Effector memory CD4-positive, alpha-beta T cell (primary cell): ENCODE results near the gene HCRTR1.
A peak's percentile ranks its signal among the peaks of the same experiment; 100 is the strongest.

Experiments used
- DNase-seq, 3 donors: peaks; one replicate each; pipeline ENCODE4 v3.0.0-alpha.2; 2020
- H3K27ac ChIP-seq: 2 replicates; pipeline ENCODE4 v1.7.0; 2013; ENCODE audit warnings: mild to moderate bottlenecking, low read length, moderate library complexity; ENCODE audit not compliant: insufficient read depth, poor library complexity, severe bottlenecking
- H3K27me3 ChIP-seq: replicated peaks from 2 replicates; pipeline ENCODE4 v1.7.0; 2013; ENCODE audit warnings: mild to moderate bottlenecking, low read length; ENCODE audit not compliant: insufficient read depth, control insufficient read depth, poor library complexity, severe bottlenecking
- H3K36me3 ChIP-seq: 2 replicates; pipeline ENCODE4 v1.7.0; 2013; ENCODE audit warnings: mild to moderate bottlenecking, low read length, moderate library complexity; ENCODE audit not compliant: control insufficient read depth, insufficient read depth
- H3K4me1 ChIP-seq: 2 replicates; pipeline ENCODE4 v1.7.0; 2013; ENCODE audit warnings: low read length, mild to moderate bottlenecking; ENCODE audit not compliant: control insufficient read depth, insufficient read depth, poor library complexity, severe bottlenecking
- H3K4me3 ChIP-seq: 2 replicates; pipeline ENCODE4 v1.7.0; 2013; ENCODE audit warnings: low read length, low read depth, mild to moderate bottlenecking; ENCODE audit not compliant: insufficient read depth, poor library complexity, severe bottlenecking
- H3K9me3 ChIP-seq: 2 replicates; pipeline ENCODE4 v1.7.0; 2013; ENCODE audit warnings: mild to moderate bottlenecking, low read length, moderate library complexity; ENCODE audit not compliant: control insufficient read depth

The HCRTR1 gene

GRCh38 chr1:31659889-31660288 lies 42.4 kb downstream of the HCRTR1 start:
- DNase-seq, result no peak
- Histone ChIP-seq H3K27ac (no peak overlapping the region), H3K27me3 (no peaks in the 10 kb centered on the region), H3K4me3 (no peak overlapping the region), H3K4me1 (no peaks in the 10 kb centered on the region), H3K36me3 (no peaks in the 10 kb centered on the region), H3K9me3 (no peaks in the 10 kb centered on the region)

GRCh38 chr1:31660871-31661455 lies 43.5 kb downstream of the HCRTR1 start:
- no peaks in the 10 kb centered on the region for H3K4me1 ChIP-seq
- H3K27ac ChIP-seq, result no peak overlapping the region
- no peak for DNase-seq
- no peak overlapping the region for H3K4me3 ChIP-seq
- no peaks in the 10 kb centered on the region for H3K36me3 ChIP-seq
- no peaks in the 10 kb centered on the region for H3K9me3 ChIP-seq
- H3K27me3 ChIP-seq, result no peaks in the 10 kb centered on the region

- Histone ChIP-seq H3K4me3 (no peak overlapping the region), H3K9me3 (no peaks in the 10 kb centered on the region), H3K36me3 (no peaks in the 10 kb centered on the region), H3K4me1 (no peaks in the 10 kb centered on the region), H3K27ac (no peak overlapping the region), H3K27me3 (no peaks in the 10 kb centered on the region)
- DNase-seq, result no peak
Measured at GRCh38 chr1:31661856-31662255, 44.4 kb downstream of the HCRTR1 start.

GRCh38 chr1:31662463-31662862 lies 45.0 kb downstream of the HCRTR1 start:
- H3K4me3 ChIP-seq, result no peak overlapping the region
- DNase-seq, result no peak
- H3K27ac ChIP-seq, result no peak overlapping the region
- no peaks in the 10 kb centered on the region for H3K36me3 ChIP-seq
- H3K27me3 ChIP-seq, result no peaks in the 10 kb centered on the region
- H3K4me1 ChIP-seq, result no peaks in the 10 kb centered on the region
- no peaks in the 10 kb centered on the region for H3K9me3 ChIP-seq

GRCh38 chr1:31663622-31664452 lies 46.3 kb downstream of the HCRTR1 start:
- Histone ChIP-seq H3K27ac (no peak overlapping the region), H3K4me3 (no peak overlapping the region), H3K27me3 (no peaks in the 10 kb centered on the region), H3K36me3 (no peaks in the 10 kb centered on the region), H3K4me1 (no peaks in the 10 kb centered on the region), H3K9me3 (no peaks in the 10 kb centered on the region)
- peak; percentile 33 to 47 (median 36) for DNase-seq

GRCh38 chr1:31664528-31664927 lies 47.0 kb downstream of the HCRTR1 start:
- Histone ChIP-seq H3K27ac (no peak overlapping the region), H3K9me3 (no peaks in the 10 kb centered on the region), H3K4me3 (no peak overlapping the region), H3K36me3 (no peaks in the 10 kb centered on the region), H3K4me1 (no peaks in the 10 kb centered on the region), H3K27me3 (no peaks in the 10 kb centered on the region)
- no peak for DNase-seq

GRCh38 chr1:31665234-31665878 lies 47.9 kb downstream of the HCRTR1 start:
- no peaks in the 10 kb centered on the region for H3K9me3 ChIP-seq
- H3K36me3 ChIP-seq, result no peaks in the 10 kb centered on the region
- no peak for DNase-seq
- H3K4me3 ChIP-seq, result no peak overlapping the region
- H3K27ac ChIP-seq, result no peak overlapping the region
- peaks cover 6% of the 10 kb centered on the region for H3K4me1 ChIP-seq
- H3K27me3 ChIP-seq, result no peaks in the 10 kb centered on the region

- Histone ChIP-seq H3K36me3 (no peaks in the 10 kb centered on the region), H3K27ac (no peak overlapping the region), H3K4me1 (peaks cover 6% of the 10 kb centered on the region), H3K9me3 (no peaks in the 10 kb centered on the region), H3K27me3 (no peaks in the 10 kb centered on the region), H3K4me3 (no peak overlapping the region)
- no peak for DNase-seq
Measured at GRCh38 chr1:31666263-31666963, 48.9 kb downstream of the HCRTR1 start.

GRCh38 chr1:31667065-31667785 lies 49.7 kb downstream of the HCRTR1 start:
- H3K36me3 ChIP-seq, result no peaks in the 10 kb centered on the region
- H3K9me3 ChIP-seq, result no peaks in the 10 kb centered on the region
- H3K4me1 ChIP-seq, result peaks cover 6% of the 10 kb centered on the region
- H3K4me3 ChIP-seq, result no peak overlapping the region
- no peaks in the 10 kb centered on the region for H3K27me3 ChIP-seq
- no peak overlapping the region for H3K27ac ChIP-seq
- no peak for DNase-seq
